IMR-90 (cell line): ENCODE results near the gene EXOC6B.

Source experiments
- CEBPB ChIP-seq: IDR thresholded peaks from 2 replicates; pipeline ENCODE4 v1.6.1; 2012; ENCODE audit warnings: low read depth, low read length, improper control_type of control experiment
- CHD1 ChIP-seq: IDR thresholded peaks from 2 replicates; pipeline ENCODE4 v1.6.1; 2012; ENCODE audit warnings: low read depth, low read length, improper control_type of control experiment
- CTCF ChIP-seq: conservative IDR thresholded peaks from 2 replicates; pipeline ENCODE4 v1.5.1; 2012; ENCODE audit warnings: mild to moderate bottlenecking, low read depth, low read length, improper control_type of control experiment
- ELK1 ChIP-seq: fragments of 150-350 bp; IDR thresholded peaks from 2 replicates; pipeline ENCODE4 v1.6.1; 2016; ENCODE audit warnings: low read depth, mild to moderate bottlenecking, low read length, moderate library complexity, borderline replicate concordance
- MAZ ChIP-seq: IDR thresholded peaks from 2 replicates; pipeline ENCODE4 v1.6.1; 2012; ENCODE audit warnings: low read depth, mild to moderate bottlenecking, low read length, improper control_type of control experiment, moderate library complexity, borderline replicate concordance
- MXI1 ChIP-seq: IDR thresholded peaks from 2 replicates; pipeline ENCODE4 v1.6.1; 2012; ENCODE audit warnings: low read depth, mild to moderate bottlenecking, low read length, moderate library complexity, borderline replicate concordance
- POLR2A ChIP-seq: IDR thresholded peaks from 2 replicates; pipeline ENCODE4 v1.6.1; 2012; ENCODE audit warnings: mild to moderate bottlenecking, low read depth, low read length
- RAD21 ChIP-seq: IDR thresholded peaks from 2 replicates; pipeline ENCODE4 v1.6.1; 2012; ENCODE audit warnings: low read length, improper control_type of control experiment
- RCOR1 ChIP-seq: IDR thresholded peaks from 2 replicates; pipeline ENCODE4 v1.6.1; 2012; ENCODE audit warnings: mild to moderate bottlenecking, low read length, improper control_type of control experiment; ENCODE audit not compliant: insufficient replicate concordance
- RFX5 ChIP-seq: IDR thresholded peaks from 2 replicates; pipeline ENCODE4 v1.8.0; 2012; ENCODE audit warnings: low read depth, mild to moderate bottlenecking, low read length, moderate library complexity
- USF2 ChIP-seq: fragments of 150-350 bp; IDR thresholded peaks from 2 replicates; pipeline ENCODE4 v1.6.1; 2017; ENCODE audit warnings: mild to moderate bottlenecking, antibody characterized with exemption, low read length, low read depth

- TF ChIP-seq CTCF (no peak), MAZ (no peak), CEBPB (no peak), MXI1 (no peak), USF2 (no peak), RFX5 (no peak), CHD1 (no peak), POLR2A (no peak), RAD21 (no peak), RCOR1 (no peak), ELK1 (no peak)
These were observed 695.0 kb downstream of the EXOC6B start for GRCh38 chr2:72130659-72131360.
